K562 (cell line): ENCODE measurements around the gene RAE1. TPM values are rescaled to one million over a fixed set of nuclear protein-coding genes. Genes with fewer than 3 reads are reported as not detected.

Experiments
- ATAC-seq: fragments of 200-7000 bp; cut with Tn5 transposase; 3 replicates; pipeline ENCODE4 v1.9.1; 2020; ENCODE audit warnings: moderate library complexity
- BruUV-seq: library from RNA; stranded (reverse); fragments of 400-500 nt; replicated peaks from 2 replicates; lab custom pipeline; 2021; lab: Mats Ljungman, UMichigan
- CTCF ChIA-PET: fragments of 300-600 bp; formaldehyde crosslinking; extraction: SDS; loops from one replicate; lab custom pipeline; 2021; ENCODE audit warnings: low intra/inter-chr PET ratio; lab: Yijun Ruan, JAX
- POLR2A ChIA-PET: fragments of 300-600, 350-650 bp; sonication (Branson Sonifier 250); formaldehyde crosslinking; extraction: SDS; loops from one replicate; lab custom pipeline; 2021; ENCODE audit warnings: antibody characterized with exemption, inconsistent platforms; lab: Yijun Ruan, JAX
- DNase-seq, 4 experiments: peaks; one replicate each; pipeline versions ENCODE4 v3.0.0 to v3.0.0-alpha.2; 2011 to 2018; ENCODE audit warnings: low spot score in 3 of 4, mixed read lengths in 3 of 4; ENCODE audit errors: extremely low read depth in 1 of 4
- FAIRE-seq: peaks from 2 replicates; lab custom pipeline; 2011; peaks lifted over from hg19 to GRCh38; lab: Jason Lieb, UNC
- H2AFZ ChIP-seq: 2 replicates; pipeline ENCODE4 v1.6.0; 2011; ENCODE audit warnings: low read depth, low read length, control low read depth, inconsistent platforms
- H3K27ac ChIP-seq: fragments of 200-600 bp; 3 replicates; pipeline ENCODE4 v1.8.0; 2011; ENCODE audit warnings: low read depth, mild to moderate bottlenecking, control low read depth, inconsistent platforms, low read length, moderate library complexity, mixed read lengths; ENCODE audit errors: extremely low read depth
- H3K27me3 ChIP-seq, 2 experiments: fragments of 300-600 bp in 1 of 2; 2 replicates in 1 of 2; 3 replicates in 1 of 2; pipeline versions ENCODE4 v1.6.0 to v1.8.0; 2011; ENCODE audit warnings: inconsistent platforms in 2 of 2, low read length in 2 of 2, mild to moderate bottlenecking in 1 of 2, mixed read lengths in 1 of 2, moderate library complexity in 1 of 2; ENCODE audit not compliant: control insufficient read depth in 2 of 2, insufficient read depth in 2 of 2
- H3K36me3 ChIP-seq: fragments of 300-600 bp; 3 replicates; pipeline ENCODE4 v1.8.0; 2011; ENCODE audit warnings: mild to moderate bottlenecking, low read length, inconsistent platforms; ENCODE audit not compliant: control insufficient read depth, insufficient read depth
- H3K4me1 ChIP-seq, 2 experiments: fragments of 200-600 bp in 1 of 2; replicated peaks in 1 of 2; 2 replicates in 1 of 2; 3 replicates in 1 of 2; pipeline versions ENCODE4 v1.5.1 to v1.8.0; 2011; ENCODE audit warnings: inconsistent platforms in 2 of 2, low read length in 2 of 2, mild to moderate bottlenecking in 1 of 2, mixed read lengths in 1 of 2, moderate library complexity in 1 of 2; ENCODE audit not compliant: control insufficient read depth in 2 of 2, insufficient read depth in 2 of 2
- H3K4me2 ChIP-seq: 2 replicates; pipeline ENCODE4 v1.6.1; 2011; ENCODE audit warnings: low read length, control low read depth, inconsistent platforms, mixed read lengths; ENCODE audit not compliant: insufficient read depth
- H3K4me3 ChIP-seq: fragments of 200-600 bp; sonication (generic), shearing (Covaris generic); 2 replicates; pipeline ENCODE4 v1.5.1; 2016; ENCODE audit warnings: control low read depth, inconsistent platforms
- H3K79me2 ChIP-seq: fragments of 200-600 bp; 3 replicates; pipeline ENCODE4 v1.8.0; 2011; ENCODE audit warnings: low read length, inconsistent platforms; ENCODE audit not compliant: control insufficient read depth, insufficient read depth
- H3K9ac ChIP-seq, 2 experiments: 2 replicates each; pipeline versions ENCODE4 v1.6.0 to v1.6.1; 2011; ENCODE audit warnings: low read depth in 2 of 2, low read length in 2 of 2, control low read depth in 1 of 2, inconsistent platforms in 1 of 2, mild to moderate bottlenecking in 1 of 2, mixed read lengths in 1 of 2; ENCODE audit not compliant: insufficient read depth in 1 of 2
- H3K9me1 ChIP-seq: one replicate; pipeline ENCODE4 v1.6.0; 2011; ENCODE audit warnings: inconsistent platforms, mild to moderate bottlenecking, low read length, moderate library complexity; ENCODE audit not compliant: control insufficient read depth, insufficient read depth
- H3K9me3 ChIP-seq: replicated peaks from 2 replicates; pipeline ENCODE4 v1.5.1; 2011; ENCODE audit warnings: low read depth, low read length, inconsistent platforms; ENCODE audit not compliant: control insufficient read depth, insufficient read depth
- H4K20me1 ChIP-seq: replicated peaks from 2 replicates; pipeline ENCODE4 v1.6.1; 2011; ENCODE audit warnings: low read length, inconsistent platforms, mixed read lengths; ENCODE audit not compliant: control insufficient read depth, insufficient read depth
- ETV5 ChIP-seq: sonication (generic); formaldehyde crosslinking; IDR thresholded peaks from 2 replicates; pipeline ENCODE4 v1.4.0; 2020; ENCODE audit warnings: low read depth, mild to moderate bottlenecking, missing genetic modification reagents
- FIP1L1 ChIP-seq: fragments of 200-400 bp; formaldehyde crosslinking; IDR thresholded peaks from 2 replicates; pipeline ENCODE4 v1.6.1; 2018; ENCODE audit warnings: mild to moderate bottlenecking, low read depth, low read length; ENCODE audit not compliant: poor library complexity, severe bottlenecking
- HNRNPL ChIP-seq: fragments of 200-400 bp; formaldehyde crosslinking; IDR thresholded peaks from 2 replicates; pipeline ENCODE4 v1.6.1; 2017; ENCODE audit warnings: low read depth, mild to moderate bottlenecking, low read length
- L3MBTL2 ChIP-seq: fragments of 450-650 bp; IDR thresholded peaks from 2 replicates; pipeline ENCODE4 v1.6.1; 2016; ENCODE audit warnings: mild to moderate bottlenecking, moderate library complexity
- NCOA2 ChIP-seq, 2 experiments: fragments of 450-650 bp; IDR thresholded peaks; 2 replicates each; pipeline ENCODE4 v1.6.1; 2018; ENCODE audit warnings: mild to moderate bottlenecking in 2 of 2, moderate library complexity in 1 of 2; ENCODE audit not compliant: partially characterized antibody in 2 of 2
- NEUROD1 ChIP-seq: fragments of 150-350 bp; IDR thresholded peaks from 2 replicates; pipeline ENCODE4 v1.6.1; 2014; ENCODE audit warnings: borderline replicate concordance, low read length, low read depth; ENCODE audit not compliant: partially characterized antibody
- NFATC3 ChIP-seq: fragments of 450-650 bp; IDR thresholded peaks from 2 replicates; pipeline ENCODE4 v1.6.1; 2017; ENCODE audit warnings: mild to moderate bottlenecking
- POLR2G ChIP-seq: fragments of 200-400 bp; formaldehyde crosslinking; IDR thresholded peaks from 2 replicates; pipeline ENCODE4 v1.6.1; 2017; ENCODE audit warnings: low read depth, mild to moderate bottlenecking, antibody characterized with exemption, low read length, moderate library complexity
- SMARCB1 ChIP-seq: IDR thresholded peaks from 2 replicates; pipeline ENCODE4 v1.6.1; 2011; ENCODE audit warnings: improper control_type of control experiment, low read depth; ENCODE audit not compliant: insufficient read length
- TAF7 ChIP-seq: fragments of 450-650 bp; IDR thresholded peaks from 2 replicates; pipeline ENCODE4 v1.6.1; 2016; ENCODE audit warnings: missing genetic modification characterization, missing compliant biosample characterization
- TCF7L2 ChIP-seq: fragments of 150-350 bp; IDR thresholded peaks from 2 replicates; pipeline ENCODE4 v1.6.1; 2016; ENCODE audit warnings: low read depth, mild to moderate bottlenecking, low read length, moderate library complexity
- ZNF436 ChIP-seq: fragments of 250-450, 450-650 bp; sonication (Bioruptor Pico); formaldehyde crosslinking; IDR thresholded peaks from 2 replicates; pipeline ENCODE4 v1.7.0; 2020; ENCODE audit warnings: mild to moderate bottlenecking
- WGBS: fragments of 100-300 bp; shearing (Covaris generic); methylation state at CpG from one replicate; pipeline ENCODE4 v1.1.6; 2016; ENCODE audit warnings: low coverage, mixed read lengths; ENCODE audit not compliant: insufficient coverage; ENCODE audit errors: missing lambda C conversion rate; 5-methylcytosine and 5-hydroxymethylcytosine counted together
- in situ Hi-C: fragments of 300-500 bp; cut with MboI; formaldehyde crosslinking; loops from 4 replicates; pipeline ENCODE4 v1.15.0; 2018; ENCODE audit warnings: inconsistent platforms, mixed read lengths
- intact Hi-C: fragments of 100-400 bp; cut with micrococcal nuclease; formaldehyde crosslinking; loops from 2 replicates; pipeline ENCODE4 v1.14.2; 2022
- polyA plus RNA-seq, 8 experiments: library from polyadenylated mRNA; depleted of rRNA in 4 of 8; stranded (reverse) in 5 of 8; unstranded in 3 of 8; fragments of >200 nt; fragmentation: Nextera tagmentation in 2 of 8; fragmentation: Illumina TruSeq in 1 of 8; extraction: Ambion mirVana in 2 of 8; extraction: Trizol in 1 of 8; gene quantifications; 2 replicates each; pipeline versions ENCODE4 v1.2.1 to v1.2.3, GENCODE V29; 2011 to 2014; ENCODE audit warnings: inconsistent platforms in 1 of 8, missing spikeins in 1 of 8
- total RNA-seq, 7 experiments: library from RNA; depleted of rRNA in 6 of 7; stranded (reverse); fragments of >200 nt in 6 of 7; fragmentation: Illumina TruSeq in 2 of 7; extraction: Trizol in 2 of 7; gene quantifications; 2 replicates each; pipeline versions ENCODE4 v1.2.1 to v1.2.3, GENCODE V29; 2011 to 2021; ENCODE audit warnings: low replicate concordance in 1 of 7
- TF ChIP-seq, protein P1 (sequence below): sonication (generic); formaldehyde crosslinking; IDR thresholded peaks from 2 replicates; pipeline ENCODE4 v1.9.0; 2022; ENCODE audit warnings: mild to moderate bottlenecking, missing genetic modification reagents
- TF ChIP-seq, protein P2 (sequence below): sonication (generic); formaldehyde crosslinking; IDR thresholded peaks from 2 replicates; pipeline ENCODE4 v1.8.1; 2023; ENCODE audit warnings: mild to moderate bottlenecking, missing genetic modification reagents

The RAE1 gene
- total and polyA plus RNA-seq, 9 of the 15 experiments (the other 6 are each of a cell fraction or from before 2014, with no cell fraction given), result 33.7 to 248 (median 77.7) TPM

DNA sequence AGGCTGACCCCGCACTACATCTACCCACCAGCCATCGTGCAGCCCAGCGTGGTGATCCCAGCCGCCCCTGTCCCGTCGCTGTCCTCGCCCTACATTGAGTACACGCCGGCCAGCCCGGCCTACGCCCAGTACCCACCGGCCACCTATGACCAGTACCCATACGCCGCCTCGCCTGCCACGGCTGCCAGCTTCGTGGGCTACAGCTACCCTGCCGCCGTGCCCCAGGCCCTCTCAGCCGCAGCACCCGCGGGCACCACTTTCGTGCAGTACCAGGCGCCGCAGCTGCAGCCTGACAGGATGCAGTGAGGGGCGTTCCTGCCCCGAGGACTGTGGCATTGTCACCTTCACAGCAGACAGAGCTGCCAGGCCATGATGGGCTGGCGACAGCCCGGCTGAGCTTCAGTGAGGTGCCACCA lies 56.5 kb downstream of the RAE1 start:
- Histone ChIP-seq H3K4me1 (peaks cover 44 to 70% of the 10 kb centered on the region in 2 experiments), H3K27ac (no peak overlapping the region), H3K9me3 (no peaks in the 10 kb centered on the region), H3K36me3 (peaks cover 73% of the 10 kb centered on the region; the same call in 2 of the 3 replicates), H3K79me2 (peaks cover 7% of the 10 kb centered on the region), H3K9ac (peak overlapping the region in 1 of 2 experiments; percentile 66; a peak in 2 of 4 replicates), H3K9me1 (peaks cover 3% of the 10 kb centered on the region), H3K4me2 (no peak overlapping the region), H3K4me3 (no peak overlapping the region), H2AFZ (no peak overlapping the region), H3K27me3 (no peaks in the 10 kb centered on the region), H4K20me1 (peaks cover 17% of the 10 kb centered on the region)
- BruUV-seq, result no TSS peak
- TF ChIP-seq HNRNPL (peak; percentile 80), FIP1L1 (peak; percentile 24), NFATC3 (no peak), TCF7L2 (no peak), POLR2G (peak; percentile 59)
- in situ Hi-C loops (no loop called here), intact Hi-C loops (no loop called here)
- FAIRE-seq, result no peak
- ChIA-PET POLR2A (interaction anchor here (0.6 to 2.9 kb wide), 5 partner anchors 9 to 326 kb away, joined by 3 to 8 read pairs (median 3); no protein-coding TSS in a partner anchor), CTCF (no interaction called here)
- no peak for DNase-seq
- 93% methylated on average over 19 of the region's 29 CpGs for WGBS
- no peak for ATAC-seq

DNA sequence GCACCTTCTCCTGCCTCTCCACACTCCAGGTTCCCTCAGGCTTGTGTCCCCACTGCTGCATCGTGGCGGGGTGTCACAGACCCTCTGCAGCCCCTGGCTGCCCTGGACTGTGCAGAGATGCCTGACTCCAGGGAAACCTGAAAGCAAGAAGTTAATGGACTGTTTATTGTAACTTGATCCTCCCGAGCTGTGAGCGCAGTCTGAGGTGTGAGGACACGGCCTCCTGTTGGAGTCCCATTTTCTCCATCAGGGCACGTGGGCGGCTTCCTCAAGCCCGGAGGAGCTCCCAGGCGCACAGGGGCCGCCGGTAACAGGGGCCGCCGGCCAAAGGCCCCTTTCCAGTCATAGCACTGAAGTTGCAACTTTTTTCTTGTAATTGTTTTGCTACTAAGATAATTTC lies 57.1 kb downstream of the RAE1 start:
- BruUV-seq, result no TSS peak
- Histone ChIP-seq H3K9ac (peak overlapping the region in 1 of 2 experiments; percentile 66; a peak in 2 of 4 replicates), H3K27ac (peak overlapping the region; percentile 28; the same call in 1 of the 3 replicates), H3K4me1 (peaks cover 50 to 72% of the 10 kb centered on the region in 2 experiments), H3K9me3 (no peaks in the 10 kb centered on the region), H3K4me2 (no peak overlapping the region), H3K9me1 (peaks cover 3% of the 10 kb centered on the region), H3K27me3 (no peaks in the 10 kb centered on the region), H3K36me3 (peaks cover 67% of the 10 kb centered on the region; the same call in 2 of the 3 replicates), H3K4me3 (no peak overlapping the region), H3K79me2 (peaks cover 6% of the 10 kb centered on the region), H2AFZ (no peak overlapping the region), H4K20me1 (peaks cover 17% of the 10 kb centered on the region)
- intact Hi-C loops (no loop called here), in situ Hi-C loops (no loop called here)
- ChIA-PET CTCF (no interaction called here), POLR2A (interaction anchor here (0.6 to 2.9 kb wide), 5 partner anchors 7 to 327 kb away, joined by 3 to 8 read pairs (median 3); no protein-coding TSS in a partner anchor)
- ATAC-seq (no peak), DNase-seq (peak in 1 of 4 experiments; percentile 35), FAIRE-seq (no peak)
- WGBS, result 78% methylated on average over 12 of the region's 13 CpGs
- no peak for TF ChIP-seq NCOA2 (IDR thresholded peaks at IDR 0.05; ENCODE audit: partially characterized antibody in 2 of 2)
- no peak for TF ChIP-seq SMARCB1
- TF ChIP-seq, protein P1, sequence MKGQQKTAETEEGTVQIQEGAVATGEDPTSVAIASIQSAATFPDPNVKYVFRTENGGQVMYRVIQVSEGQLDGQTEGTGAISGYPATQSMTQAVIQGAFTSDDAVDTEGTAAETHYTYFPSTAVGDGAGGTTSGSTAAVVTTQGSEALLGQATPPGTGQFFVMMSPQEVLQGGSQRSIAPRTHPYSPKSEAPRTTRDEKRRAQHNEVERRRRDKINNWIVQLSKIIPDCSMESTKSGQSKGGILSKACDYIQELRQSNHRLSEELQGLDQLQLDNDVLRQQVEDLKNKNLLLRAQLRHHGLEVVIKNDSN, result peak; percentile 46; the same call in 1 of the 2 replicates
- TF ChIP-seq L3MBTL2, result peak; percentile 87
- no peak for TF ChIP-seq TAF7 (tag)
- no peak for TF ChIP-seq NEUROD1
- TF ChIP-seq ETV5 (CRISPR knock-in tag), result no peak
- no peak for TF ChIP-seq ZNF436 (CRISPR knock-in tag)
- TF ChIP-seq, protein P2, sequence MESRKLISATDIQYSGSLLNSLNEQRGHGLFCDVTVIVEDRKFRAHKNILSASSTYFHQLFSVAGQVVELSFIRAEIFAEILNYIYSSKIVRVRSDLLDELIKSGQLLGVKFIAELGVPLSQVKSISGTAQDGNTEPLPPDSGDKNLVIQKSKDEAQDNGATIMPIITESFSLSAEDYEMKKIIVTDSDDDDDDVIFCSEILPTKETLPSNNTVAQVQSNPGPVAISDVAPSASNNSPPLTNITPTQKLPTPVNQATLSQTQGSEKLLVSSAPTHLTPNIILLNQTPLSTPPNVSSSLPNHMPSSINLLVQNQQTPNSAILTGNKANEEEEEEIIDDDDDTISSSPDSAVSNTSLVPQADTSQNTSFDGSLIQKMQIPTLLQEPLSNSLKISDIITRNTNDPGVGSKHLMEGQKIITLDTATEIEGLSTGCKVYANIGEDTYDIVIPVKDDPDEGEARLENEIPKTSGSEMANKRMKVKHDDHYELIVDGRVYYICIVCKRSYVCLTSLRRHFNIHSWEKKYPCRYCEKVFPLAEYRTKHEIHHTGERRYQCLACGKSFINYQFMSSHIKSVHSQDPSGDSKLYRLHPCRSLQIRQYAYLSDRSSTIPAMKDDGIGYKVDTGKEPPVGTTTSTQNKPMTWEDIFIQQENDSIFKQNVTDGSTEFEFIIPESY, result peak; percentile 76; the same call in 1 of the 2 replicates
